MG63 (cell line): Measurements from ENCODE around the gene PLK2. TPM values are rescaled to one million over a fixed set of nuclear protein-coding genes. Genes with fewer than 3 reads are reported as not detected.

Source experiments
- DNase-seq: peaks from one replicate; pipeline ENCODE4 v3.0.0-alpha.2; 2020
- H3K27me3 ChIP-seq: fragments of 250-450 bp; sonication (Bioruptor Pico); 2 replicates; pipeline ENCODE4 v1.5.1; 2020; ENCODE audit warnings: mild to moderate bottlenecking, moderate library complexity
- H3K36me3 ChIP-seq: fragments of 250-450 bp; sonication (Bioruptor Pico); 2 replicates; pipeline ENCODE4 v1.5.1; 2020; ENCODE audit warnings: mild to moderate bottlenecking, moderate library complexity
- H3K4me3 ChIP-seq: fragments of 250-450 bp; sonication (Bioruptor Pico); 2 replicates; pipeline ENCODE4 v1.5.1; 2020; ENCODE audit warnings: mild to moderate bottlenecking, moderate library complexity
- H3K9me3 ChIP-seq: fragments of 250-450 bp; sonication (Bioruptor Pico); 2 replicates; pipeline ENCODE4 v1.5.1; 2020; ENCODE audit warnings: mild to moderate bottlenecking, moderate library complexity
- total RNA-seq: library from RNA; depleted of rRNA; stranded (reverse); fragments of >200 nt; shearing (Covaris generic); gene quantifications from 2 replicates; pipeline ENCODE4 v1.2.3, GENCODE V29; 2014; ENCODE audit warnings: low replicate concordance

The PLK2 gene
- total RNA-seq, 1 experiment from 2014 or later = 575 TPM

GRCh38 chr5:58486290-58486689 lies 26.4 kb upstream of the PLK2 start:
- H3K27me3 ChIP-seq = peaks cover 12% of the 10 kb centered on the region
- no peak for DNase-seq

GRCh38 chr5:58484505-58484904 lies 24.6 kb upstream of the PLK2 start:
- Histone ChIP-seq H3K4me3 (no peak overlapping the region), H3K9me3 (no peaks in the 10 kb centered on the region), H3K36me3 (no peaks in the 10 kb centered on the region), H3K27me3 (peaks cover 6% of the 10 kb centered on the region)
- DNase-seq = no peak

More at GRCh38 chr5:58486290-58486689, 26.4 kb upstream of the PLK2 start:
- Histone ChIP-seq H3K36me3 (no peaks in the 10 kb centered on the region), H3K9me3 (no peaks in the 10 kb centered on the region), H3K4me3 (no peak overlapping the region)

- DNase-seq = no peak
- Histone ChIP-seq H3K27me3 (no peaks in the 10 kb centered on the region; the same call in 1 of the 2 replicates), H3K4me3 (no peak overlapping the region), H3K9me3 (no peaks in the 10 kb centered on the region), H3K36me3 (no peaks in the 10 kb centered on the region)
These were observed 22.6 kb upstream of the PLK2 start for GRCh38 chr5:58482536-58482935.

GRCh38 chr5:58481828-58482227 lies 21.9 kb upstream of the PLK2 start:
- H3K36me3 ChIP-seq = no peaks in the 10 kb centered on the region
- no peak overlapping the region for H3K4me3 ChIP-seq
- DNase-seq = no peak

GRCh38 chr5:58481066-58481676 lies 21.3 kb upstream of the PLK2 start:
- DNase-seq = no peak
- no peaks in the 10 kb centered on the region for H3K36me3 ChIP-seq
- H3K4me3 ChIP-seq = no peak overlapping the region
- no peaks in the 10 kb centered on the region; the same call in 1 of the 2 replicates for H3K27me3 ChIP-seq
- no peaks in the 10 kb centered on the region for H3K9me3 ChIP-seq

More at GRCh38 chr5:58481828-58482227, 21.9 kb upstream of the PLK2 start:
- H3K9me3 ChIP-seq = no peaks in the 10 kb centered on the region
- no peaks in the 10 kb centered on the region; the same call in 1 of the 2 replicates for H3K27me3 ChIP-seq

GRCh38 chr5:58477760-58478376 lies 18.0 kb upstream of the PLK2 start:
- DNase-seq = no peak
- H3K9me3 ChIP-seq = 0 out of 2 replicates have a peak, but pooled peaks cover 3% of the 10 kb centered on the region
- H3K36me3 ChIP-seq = no peaks in the 10 kb centered on the region
- no peak overlapping the region for H3K4me3 ChIP-seq
- H3K27me3 ChIP-seq = no peaks in the 10 kb centered on the region

- no peak overlapping the region for H3K4me3 ChIP-seq
- H3K9me3 ChIP-seq = peaks cover 6% of the 10 kb centered on the region; the same call in 1 of the 2 replicates
- DNase-seq = no peak
- H3K36me3 ChIP-seq = no peaks in the 10 kb centered on the region
- H3K27me3 ChIP-seq = no peaks in the 10 kb centered on the region
These were observed 15.5 kb upstream of the PLK2 start for GRCh38 chr5:58475404-58475803.

- DNase-seq = no peak
- Histone ChIP-seq H3K9me3 (peaks cover 2% of the 10 kb centered on the region; the same call in 1 of the 2 replicates), H3K36me3 (no peaks in the 10 kb centered on the region), H3K27me3 (no peaks in the 10 kb centered on the region), H3K4me3 (no peak overlapping the region)
These were observed 10.0 kb upstream of the PLK2 start for GRCh38 chr5:58469896-58470295.

- H3K36me3 ChIP-seq = no peaks in the 10 kb centered on the region
- no peaks in the 10 kb centered on the region for H3K27me3 ChIP-seq
- peaks cover 2% of the 10 kb centered on the region; the same call in 1 of the 2 replicates for H3K9me3 ChIP-seq
- peak; percentile 38 for DNase-seq
- H3K4me3 ChIP-seq = no peak overlapping the region
These were observed 7.1 kb upstream of the PLK2 start for GRCh38 chr5:58466939-58467338.

GRCh38 chr5:58462623-58463230 lies 2.8 kb upstream of the PLK2 start:
- DNase-seq = no peak
- Histone ChIP-seq H3K9me3 (no peaks in the 10 kb centered on the region), H3K27me3 (no peaks in the 10 kb centered on the region), H3K36me3 (peaks cover 16% of the 10 kb centered on the region), H3K4me3 (no peak overlapping the region)

GRCh38 chr5:58462154-58462553 lies 2.3 kb upstream of the PLK2 start:
- no peak overlapping the region for H3K4me3 ChIP-seq
- H3K27me3 ChIP-seq = no peaks in the 10 kb centered on the region
- peaks cover 22% of the 10 kb centered on the region for H3K36me3 ChIP-seq
- no peak for DNase-seq
- no peaks in the 10 kb centered on the region for H3K9me3 ChIP-seq

- DNase-seq = peak; percentile 90
- Histone ChIP-seq H3K9me3 (no peaks in the 10 kb centered on the region), H3K4me3 (peak overlapping the region; percentile 94), H3K27me3 (no peaks in the 10 kb centered on the region), H3K36me3 (peaks cover 35% of the 10 kb centered on the region)
These were observed 923 bp upstream of the PLK2 start for GRCh38 chr5:58460732-58461286.

- Histone ChIP-seq H3K27me3 (no peaks in the 10 kb centered on the region), H3K9me3 (no peaks in the 10 kb centered on the region), H3K36me3 (peaks cover 50% of the 10 kb centered on the region), H3K4me3 (peak overlapping the region; percentile 94)
- DNase-seq = no peak
These were observed 512 bp downstream of the PLK2 start for GRCh38 chr5:58459146-58460001.

- peaks cover 56% of the 10 kb centered on the region for H3K36me3 ChIP-seq
- no peaks in the 10 kb centered on the region for H3K27me3 ChIP-seq
- H3K4me3 ChIP-seq = peak overlapping the region; percentile 94
- no peak for DNase-seq
- no peaks in the 10 kb centered on the region for H3K9me3 ChIP-seq
These were observed 1.1 kb downstream of the PLK2 start for GRCh38 chr5:58458743-58459145.

- peaks cover 61% of the 10 kb centered on the region for H3K36me3 ChIP-seq
- H3K4me3 ChIP-seq = peak overlapping the region; percentile 94
- no peaks in the 10 kb centered on the region for H3K27me3 ChIP-seq
- no peaks in the 10 kb centered on the region for H3K9me3 ChIP-seq
- no peak for DNase-seq
These were observed 1.6 kb downstream of the PLK2 start for GRCh38 chr5:58458141-58458742.

- peak overlapping the region; percentile 94 for H3K4me3 ChIP-seq
- peaks cover 73% of the 10 kb centered on the region for H3K36me3 ChIP-seq
- no peak for DNase-seq
- no peaks in the 10 kb centered on the region for H3K9me3 ChIP-seq
- H3K27me3 ChIP-seq = no peaks in the 10 kb centered on the region
These were observed 2.8 kb downstream of the PLK2 start for GRCh38 chr5:58457050-58457449.
